ENCODE results near the gene LRRC56. TPM values are rescaled to one million over a fixed set of nuclear protein-coding genes. Genes with fewer than 3 reads are reported as not detected.

The LRRC56 gene
- total RNA-seq, 3 donors from 2014 or later = 0.16 to 1.6 (median 1.3) TPM

- no peak overlapping the region for H3K27ac ChIP-seq
- H3K36me3 ChIP-seq = no peaks in the 10 kb centered on the region
- peaks cover 3 to 6% of the 10 kb centered on the region in 2 donors for H3K27me3 ChIP-seq
- DNase-seq (ENCODE audit: low spot score in 2 of 2) = no peak
- TF ChIP-seq POLR2A (IDR thresholded peaks at IDR 0.05) (no peak), POLR2AphosphoS5 (IDR thresholded peaks at IDR 0.05) (no peak)
- TF ChIP-seq, protein P1, sequence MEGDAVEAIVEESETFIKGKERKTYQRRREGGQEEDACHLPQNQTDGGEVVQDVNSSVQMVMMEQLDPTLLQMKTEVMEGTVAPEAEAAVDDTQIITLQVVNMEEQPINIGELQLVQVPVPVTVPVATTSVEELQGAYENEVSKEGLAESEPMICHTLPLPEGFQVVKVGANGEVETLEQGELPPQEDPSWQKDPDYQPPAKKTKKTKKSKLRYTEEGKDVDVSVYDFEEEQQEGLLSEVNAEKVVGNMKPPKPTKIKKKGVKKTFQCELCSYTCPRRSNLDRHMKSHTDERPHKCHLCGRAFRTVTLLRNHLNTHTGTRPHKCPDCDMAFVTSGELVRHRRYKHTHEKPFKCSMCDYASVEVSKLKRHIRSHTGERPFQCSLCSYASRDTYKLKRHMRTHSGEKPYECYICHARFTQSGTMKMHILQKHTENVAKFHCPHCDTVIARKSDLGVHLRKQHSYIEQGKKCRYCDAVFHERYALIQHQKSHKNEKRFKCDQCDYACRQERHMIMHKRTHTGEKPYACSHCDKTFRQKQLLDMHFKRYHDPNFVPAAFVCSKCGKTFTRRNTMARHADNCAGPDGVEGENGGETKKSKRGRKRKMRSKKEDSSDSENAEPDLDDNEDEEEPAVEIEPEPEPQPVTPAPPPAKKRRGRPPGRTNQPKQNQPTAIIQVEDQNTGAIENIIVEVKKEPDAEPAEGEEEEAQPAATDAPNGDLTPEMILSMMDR (IDR thresholded peaks at IDR 0.05) = no peak
- peak overlapping the region in 2 of 3 donors; percentile 53 to 77 for H3K4me3 ChIP-seq
- peaks cover 0 to 5% of the 10 kb centered on the region in 2 donors for H3K4me1 ChIP-seq
- intact Hi-C loops (cut with DNase I; ENCODE audit: low total_unique reads) = no loop called here
- no peaks in the 10 kb centered on the region for H3K9me3 ChIP-seq
These were observed 18.0 kb downstream of the LRRC56 start for GRCh38 chr11:555227-555779.

GRCh38 chr11:555780-556661, 18.7 kb downstream of the LRRC56 start:
- H3K27ac ChIP-seq = no peak overlapping the region
- peak overlapping the region in 2 of 3 donors; percentile 53 to 77 for H3K4me3 ChIP-seq
- no peaks in the 10 kb centered on the region for H3K9me3 ChIP-seq
- DNase-seq (ENCODE audit: low spot score in 2 of 2) = no peak
- H3K36me3 ChIP-seq = no peaks in the 10 kb centered on the region
- H3K27me3 ChIP-seq = peaks cover 3 to 6% of the 10 kb centered on the region in 2 donors
- TF ChIP-seq, protein P1 (IDR thresholded peaks at IDR 0.05) = no peak
- TF ChIP-seq POLR2A (IDR thresholded peaks at IDR 0.05) (no peak), POLR2AphosphoS5 (IDR thresholded peaks at IDR 0.05) (peak in 1 of 3 donors; percentile 11)
- intact Hi-C loops (cut with DNase I; ENCODE audit: low total_unique reads) = no loop called here
- H3K4me1 ChIP-seq = peaks cover 0 to 5% of the 10 kb centered on the region in 2 donors

DNA sequence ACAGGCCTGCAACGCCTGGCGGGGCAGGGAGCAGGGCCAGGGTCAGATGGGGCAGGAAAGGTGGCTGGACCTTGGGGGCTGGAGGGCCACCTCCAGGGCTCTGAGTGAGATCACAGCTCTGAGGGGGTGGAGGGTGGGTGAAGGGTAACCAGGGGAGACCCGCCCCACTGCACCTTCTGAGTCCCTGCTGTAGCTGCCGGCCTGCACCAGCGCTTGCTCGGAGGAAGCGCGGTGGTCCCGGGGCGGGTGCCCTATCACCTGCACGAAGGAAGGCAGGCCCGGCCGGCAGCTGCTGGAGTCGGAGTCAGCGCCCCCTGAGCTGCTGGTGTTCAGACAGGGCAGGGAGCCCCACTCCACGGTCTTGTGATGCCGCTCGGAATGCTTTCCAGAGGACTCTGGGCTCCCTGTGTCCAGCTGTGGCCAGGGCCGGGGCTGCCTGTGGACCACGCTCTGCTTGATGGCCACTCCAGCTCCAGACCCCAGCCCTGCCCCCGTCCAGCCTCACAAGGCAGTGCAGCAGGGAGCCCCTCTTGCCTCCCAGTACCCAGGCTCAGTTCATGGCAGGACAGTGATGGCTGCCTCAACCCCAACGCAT, 19.4 kb downstream of the LRRC56 start:
- H3K9me3 ChIP-seq = no peaks in the 10 kb centered on the region
- H3K4me1 ChIP-seq = peaks cover 0 to 5% of the 10 kb centered on the region in 2 donors
- intact Hi-C loops (cut with DNase I; ENCODE audit: low total_unique reads) = no loop called here
- H3K36me3 ChIP-seq = no peaks in the 10 kb centered on the region
- no peak overlapping the region for H3K27ac ChIP-seq
- TF ChIP-seq POLR2AphosphoS5 (IDR thresholded peaks at IDR 0.05) (no peak), POLR2A (IDR thresholded peaks at IDR 0.05) (no peak)
- TF ChIP-seq, protein P1 (IDR thresholded peaks at IDR 0.05) = no peak
- H3K27me3 ChIP-seq = peaks cover 3 to 6% of the 10 kb centered on the region in 2 donors
- DNase-seq (ENCODE audit: low spot score in 2 of 2) = no peak
- no peak overlapping the region for H3K4me3 ChIP-seq

- intact Hi-C loops (cut with DNase I; ENCODE audit: low total_unique reads) = no loop called here
- H3K27me3 ChIP-seq = peaks cover 3 to 6% of the 10 kb centered on the region in 2 donors
These were observed 20.2 kb downstream of the LRRC56 start for GRCh38 chr11:557328-558132.

More at GRCh38 chr11:557328-558132, 20.2 kb downstream of the LRRC56 start:
- H3K4me1 ChIP-seq = peaks cover 0 to 5% of the 10 kb centered on the region in 2 donors
- DNase-seq (ENCODE audit: low spot score in 2 of 2) = no peak
- no peak overlapping the region for H3K27ac ChIP-seq
- H3K9me3 ChIP-seq = no peaks in the 10 kb centered on the region
- no peaks in the 10 kb centered on the region for H3K36me3 ChIP-seq
- H3K4me3 ChIP-seq = no peak overlapping the region
- TF ChIP-seq POLR2A (IDR thresholded peaks at IDR 0.05) = no peak
- TF ChIP-seq POLR2AphosphoS5 (IDR thresholded peaks at IDR 0.05) = no peak
- TF ChIP-seq, protein P1 (IDR thresholded peaks at IDR 0.05) = no peak

Data from breast epithelium (tissue), 4 donors.